Lung (tissue), 12 donors: ENCODE results near the gene GPR137B. TPM values are rescaled to one million over a fixed set of nuclear protein-coding genes. Genes with fewer than 3 reads are reported as not detected.

ENCODE experiments used
- ATAC-seq: fragments of 200-7000 bp; cut with Tn5 transposase; one replicate; pipeline ENCODE4 v1.9.1; 2020; ENCODE audit warnings: moderate number of reproducible peaks; ENCODE audit not compliant: insufficient read depth, low FRiP score
- DNase-seq, 3 donors: peaks; one replicate each; pipeline ENCODE4 v3.0.0-alpha.2; 2013 to 2017
- H3K27ac ChIP-seq, 2 donors: one replicate each; pipeline ENCODE4 v1.5.1; 2013; ENCODE audit warnings: mild to moderate bottlenecking in 2 of 2, moderate library complexity in 2 of 2, control low read depth in 1 of 2, inconsistent platforms in 1 of 2, low read depth in 1 of 2, low read length in 1 of 2
- H3K27me3 ChIP-seq, 3 donors: one replicate each; pipeline ENCODE4 v1.5.1; 2013; ENCODE audit warnings: low read length in 2 of 3; ENCODE audit not compliant: control insufficient read depth in 3 of 3, insufficient read depth in 3 of 3
- H3K36me3 ChIP-seq, 4 donors: one replicate each; pipeline ENCODE4 v1.5.1; 2013; ENCODE audit warnings: low read length in 4 of 4, mild to moderate bottlenecking in 1 of 4, moderate library complexity in 1 of 4; ENCODE audit not compliant: control insufficient read depth in 4 of 4, insufficient read depth in 4 of 4
- H3K4me1 ChIP-seq, 5 donors: one replicate each; pipeline ENCODE4 v1.5.1; 2013; ENCODE audit warnings: low read length in 5 of 5, mild to moderate bottlenecking in 2 of 5, moderate library complexity in 1 of 5; ENCODE audit not compliant: control insufficient read depth in 5 of 5, insufficient read depth in 5 of 5
- H3K4me3 ChIP-seq: one replicate; pipeline ENCODE4 v1.5.1; 2013; ENCODE audit warnings: mild to moderate bottlenecking, control low read depth, moderate library complexity
- H3K9ac ChIP-seq, 2 donors: one replicate each; pipeline ENCODE4 v1.5.1; 2013; ENCODE audit warnings: low read length in 2 of 2, control low read depth in 1 of 2; ENCODE audit not compliant: insufficient read depth in 1 of 2
- H3K9me3 ChIP-seq, 4 donors: one replicate each; pipeline ENCODE4 v1.5.1; 2013; ENCODE audit warnings: low read length in 3 of 4, mild to moderate bottlenecking in 1 of 4, moderate library complexity in 1 of 4; ENCODE audit not compliant: control insufficient read depth in 4 of 4, insufficient read depth in 3 of 4
- WGBS, 2 donors: extraction: QIAGEN DNeasy Blood & Tissue Kit; methylation state at CpG; one replicate each; pipeline ENCODE4 v1.1.7; 2013; 5-methylcytosine and 5-hydroxymethylcytosine counted together
- polyA plus RNA-seq, 2 donors: library from polyadenylated mRNA; stranded (reverse); fragments of 200-250 nt; gene quantifications; one replicate each; pipeline ENCODE4 v1.2.1, GENCODE V29; 2013
- total RNA-seq, 2 donors: library from RNA; depleted of rRNA in 1 of 2; stranded (reverse); fragments of >200 nt in 1 of 2; gene quantifications; one replicate each; pipeline ENCODE4 v1.2.1, GENCODE V29; 2014 to 2021
- TF ChIP-seq, protein P1 (sequence below): IDR thresholded peaks from 2 replicates; pipeline ENCODE4 v1.5.1; 2012; ENCODE audit warnings: mild to moderate bottlenecking; ENCODE audit errors: control extremely low read depth, extremely low read depth
- donor health status: control.
- donor health status: control.
- donor health status: Bipolar disorder and iron deficiency.
- donor health status: healthy.
- donor health status: DM: yes; HTN: yes; CAD: no.

Gene GPR137B
- total and polyA plus RNA-seq, 4 donors = 7.0 to 31.0 (median 19.1) TPM

DNA sequence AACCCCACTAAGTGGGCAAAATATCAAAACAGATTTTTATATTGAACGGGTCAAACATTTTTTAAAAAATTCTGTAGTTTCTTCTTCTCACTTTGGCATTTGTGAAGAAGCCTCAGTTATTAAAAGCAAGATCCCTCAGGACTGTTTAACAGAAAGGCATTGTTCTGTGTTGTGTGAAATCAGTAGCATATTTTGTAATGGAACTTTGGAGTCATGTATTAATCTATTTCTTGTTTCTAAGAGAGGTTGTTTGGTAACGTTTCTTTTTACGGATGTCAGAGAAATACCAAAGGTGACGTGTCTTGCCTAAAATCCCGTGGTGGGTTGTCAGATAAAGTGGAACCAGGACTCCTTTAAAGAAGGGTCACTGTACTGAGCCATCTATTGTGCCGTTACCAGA is 23.7 kb downstream of the GPR137B start:
- Histone ChIP-seq H3K27me3 (no peaks in the 10 kb centered on the region), H3K9ac (no peak overlapping the region), H3K36me3 (peaks cover 0 to 3% (median 0%) of the 10 kb centered on the region in 4 donors), H3K4me1 (peaks cover 0 to 7% (median 0%) of the 10 kb centered on the region in 5 donors), H3K9me3 (peaks cover 0 to 9% (median 0%) of the 10 kb centered on the region in 4 donors), H3K4me3 (no peak overlapping the region), H3K27ac (no peak overlapping the region)
- 94% methylated on average over 6 of the region's 6 CpGs for WGBS, 2 donors
- DNase-seq = no peak
- TF ChIP-seq, protein P1, sequence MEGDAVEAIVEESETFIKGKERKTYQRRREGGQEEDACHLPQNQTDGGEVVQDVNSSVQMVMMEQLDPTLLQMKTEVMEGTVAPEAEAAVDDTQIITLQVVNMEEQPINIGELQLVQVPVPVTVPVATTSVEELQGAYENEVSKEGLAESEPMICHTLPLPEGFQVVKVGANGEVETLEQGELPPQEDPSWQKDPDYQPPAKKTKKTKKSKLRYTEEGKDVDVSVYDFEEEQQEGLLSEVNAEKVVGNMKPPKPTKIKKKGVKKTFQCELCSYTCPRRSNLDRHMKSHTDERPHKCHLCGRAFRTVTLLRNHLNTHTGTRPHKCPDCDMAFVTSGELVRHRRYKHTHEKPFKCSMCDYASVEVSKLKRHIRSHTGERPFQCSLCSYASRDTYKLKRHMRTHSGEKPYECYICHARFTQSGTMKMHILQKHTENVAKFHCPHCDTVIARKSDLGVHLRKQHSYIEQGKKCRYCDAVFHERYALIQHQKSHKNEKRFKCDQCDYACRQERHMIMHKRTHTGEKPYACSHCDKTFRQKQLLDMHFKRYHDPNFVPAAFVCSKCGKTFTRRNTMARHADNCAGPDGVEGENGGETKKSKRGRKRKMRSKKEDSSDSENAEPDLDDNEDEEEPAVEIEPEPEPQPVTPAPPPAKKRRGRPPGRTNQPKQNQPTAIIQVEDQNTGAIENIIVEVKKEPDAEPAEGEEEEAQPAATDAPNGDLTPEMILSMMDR = no peak
- ATAC-seq = no peak

DNA sequence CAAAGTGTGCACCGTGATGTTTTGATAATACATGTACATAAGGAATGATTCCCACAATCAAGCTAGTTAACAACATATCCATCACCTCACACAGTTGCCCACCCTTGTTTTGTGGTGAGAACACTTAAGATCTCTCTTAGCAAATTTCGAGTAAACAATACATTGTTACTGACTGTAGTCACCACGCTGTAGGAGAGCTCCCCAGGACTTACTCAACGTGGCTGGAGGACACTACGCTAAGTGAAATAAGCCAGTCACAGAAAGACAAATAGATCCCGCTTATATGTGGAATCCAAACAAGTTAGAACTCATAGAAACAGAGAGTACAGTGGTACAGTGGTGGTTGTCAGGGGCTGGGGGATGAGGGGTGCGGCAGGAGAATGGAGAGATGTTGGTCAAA is 24.8 kb downstream of the GPR137B start:
- WGBS, 2 donors = 89 to 96% methylated on average over 7 of the region's 7 CpGs
- TF ChIP-seq, protein P1 = no peak

DNA sequence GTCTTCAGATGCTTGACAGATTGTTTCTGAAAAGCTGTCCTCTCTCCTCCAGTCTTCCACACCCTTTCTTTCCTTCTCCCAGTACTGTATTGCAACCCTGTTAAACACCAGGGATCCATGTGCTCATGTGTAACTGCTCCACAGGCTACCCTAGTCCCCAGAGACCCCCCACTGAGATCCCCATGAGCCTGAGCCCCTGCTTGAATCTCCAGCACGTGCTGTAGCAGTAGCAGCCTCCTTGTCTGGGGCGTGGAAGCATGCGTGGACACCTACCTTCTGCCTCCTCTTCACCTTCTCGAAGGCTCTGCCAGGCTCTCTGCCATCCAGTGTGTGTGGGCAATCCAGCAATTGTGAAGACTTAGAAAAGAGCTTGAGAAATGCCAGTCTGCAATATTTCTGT is 25.2 kb downstream of the GPR137B start:
- H3K4me1 ChIP-seq = peaks cover 0 to 7% (median 0%) of the 10 kb centered on the region in 5 donors
- 94 to 97% methylated on average over 4 of the region's 4 CpGs for WGBS, 2 donors

More for the DNA sequence above, 24.8 kb downstream of the GPR137B start:
- no peaks in the 10 kb centered on the region for H3K27me3 ChIP-seq
- H3K9ac ChIP-seq = no peak overlapping the region
- H3K27ac ChIP-seq = no peak overlapping the region
- no peak overlapping the region for H3K4me3 ChIP-seq
- peaks cover 0 to 7% (median 0%) of the 10 kb centered on the region in 5 donors for H3K4me1 ChIP-seq
- no peak for ATAC-seq
- DNase-seq = no peak
- H3K36me3 ChIP-seq = no peaks in the 10 kb centered on the region
- peaks cover 0 to 5% (median 0%) of the 10 kb centered on the region in 4 donors for H3K9me3 ChIP-seq

More for the DNA sequence above, 25.2 kb downstream of the GPR137B start:
- no peak overlapping the region for H3K9ac ChIP-seq
- H3K27me3 ChIP-seq = no peaks in the 10 kb centered on the region
- no peak for DNase-seq
- no peak for ATAC-seq
- H3K27ac ChIP-seq = no peak overlapping the region
- TF ChIP-seq, protein P1 = no peak
- H3K4me3 ChIP-seq = no peak overlapping the region
- H3K36me3 ChIP-seq = no peaks in the 10 kb centered on the region
- H3K9me3 ChIP-seq = peaks cover 0 to 2% (median 0%) of the 10 kb centered on the region in 4 donors
